ENCODE results near the gene CPT1A. TPM values are rescaled to one million over a fixed set of nuclear protein-coding genes. Genes with fewer than 3 reads are reported as not detected.

The CPT1A gene
- polyA plus RNA-seq, 4 donors = 28.0 to 36.3 (median 34.2) TPM

DNA sequence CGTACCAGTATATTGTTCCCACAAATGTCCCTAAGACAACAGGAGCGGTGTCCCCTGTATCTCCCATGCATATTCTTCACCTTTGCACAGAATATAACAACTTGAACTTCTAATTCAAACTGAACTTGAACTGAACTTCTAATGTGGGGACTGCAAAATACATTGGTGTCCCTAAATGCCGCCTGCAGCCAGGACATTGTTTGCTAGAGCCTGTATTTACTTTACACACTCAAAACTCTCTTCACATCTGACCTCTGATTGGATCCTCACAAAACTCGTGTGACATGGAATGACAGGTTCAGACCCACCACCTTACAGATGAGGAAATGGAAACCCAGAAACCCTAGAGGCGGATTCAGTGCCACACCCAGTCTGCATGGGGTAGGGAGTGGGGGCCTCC, 6.4 kb downstream of the CPT1A start:
- DNase-seq (ENCODE audit: low read depth in 4 of 4, low spot score in 2 of 4) = no peak

- no peak for DNase-seq (ENCODE audit: low read depth in 4 of 4, low spot score in 2 of 4)
These were observed 9.1 kb downstream of the CPT1A start for GRCh38 chr11:68832476-68833181.

DNA sequence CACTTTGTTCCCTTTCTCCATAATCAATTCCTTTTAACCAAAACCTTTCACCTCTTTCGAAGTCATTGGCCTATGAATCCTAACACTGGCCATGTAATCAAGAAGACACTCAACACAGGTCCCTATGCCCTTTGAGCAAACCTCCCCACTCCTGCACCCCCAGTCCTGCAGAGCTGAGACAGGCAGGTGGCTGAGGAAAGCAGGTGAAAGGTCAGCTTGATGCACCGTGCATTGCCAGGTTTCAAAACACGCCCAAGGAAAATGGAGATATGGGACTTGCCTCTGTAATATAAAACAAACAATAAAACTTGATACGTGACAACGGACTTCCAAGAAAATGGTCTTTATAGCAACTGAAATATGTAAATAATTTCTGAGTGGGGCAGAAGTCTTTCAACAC, 10.6 kb downstream of the CPT1A start:
- DNase-seq (ENCODE audit: low read depth in 4 of 4, low spot score in 2 of 4) = no peak

DNA sequence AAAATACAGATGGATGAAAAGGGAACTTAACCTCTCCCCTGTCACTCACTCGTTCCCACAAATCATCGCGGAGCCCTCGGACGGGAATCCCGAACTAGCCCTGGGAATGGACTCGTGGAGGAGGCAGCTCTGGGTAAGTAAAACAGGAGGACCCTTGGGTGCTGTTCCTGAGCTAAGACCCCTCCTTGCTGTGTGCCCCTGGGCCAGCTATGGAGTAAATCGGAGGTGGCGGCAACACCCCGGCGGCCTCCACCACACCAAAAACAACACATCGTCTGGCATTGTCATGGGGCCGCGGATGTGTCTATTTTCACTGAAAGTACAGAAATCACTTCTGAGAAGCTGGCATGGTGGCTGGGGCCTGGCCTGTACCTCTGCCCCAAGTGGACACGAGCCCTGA, 12.1 kb downstream of the CPT1A start:
- DNase-seq (ENCODE audit: low read depth in 4 of 4, low spot score in 2 of 4) = no peak

- no peak for DNase-seq (ENCODE audit: low read depth in 4 of 4, low spot score in 2 of 4)
These were observed 12.8 kb downstream of the CPT1A start for GRCh38 chr11:68828957-68829356.

DNA sequence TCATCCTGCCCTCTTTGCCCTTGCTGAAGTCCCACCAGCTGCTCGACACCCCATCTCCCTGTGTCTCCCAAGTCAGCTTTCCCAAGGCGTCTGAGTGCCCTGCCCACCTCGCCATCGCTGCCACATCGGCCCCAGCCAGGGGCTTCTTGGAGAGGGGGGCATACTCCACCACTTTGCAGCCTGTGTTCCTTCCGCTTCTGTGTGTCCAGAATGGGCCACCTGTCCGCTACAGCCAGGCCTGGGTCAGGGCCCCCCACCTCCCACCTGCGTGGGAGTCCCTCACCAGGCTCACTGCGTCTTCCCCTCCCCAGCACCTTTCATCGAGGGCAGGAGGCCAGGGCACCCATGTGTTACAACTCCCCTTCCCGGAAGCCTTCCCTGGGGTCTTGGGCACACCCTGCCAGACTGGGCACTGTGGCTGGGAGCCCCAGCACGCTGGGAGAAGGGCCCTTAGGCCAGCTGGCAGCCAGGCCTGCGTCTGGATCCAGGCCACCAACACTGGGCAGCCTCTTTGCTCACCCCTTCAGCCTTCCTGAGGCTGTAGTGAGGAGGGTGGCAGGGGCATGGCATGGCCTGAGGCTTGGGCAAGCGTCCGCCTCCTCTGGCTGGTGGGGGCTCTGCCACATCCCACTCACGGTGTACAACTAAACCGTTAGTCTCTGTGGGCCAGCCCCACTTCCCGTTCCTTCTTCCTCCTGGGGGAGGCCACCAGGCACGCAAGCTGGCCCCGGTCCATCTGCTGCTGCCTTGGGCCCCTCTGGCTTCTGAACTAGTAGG, 13.4 kb downstream of the CPT1A start:
- DNase-seq (ENCODE audit: low read depth in 4 of 4, low spot score in 2 of 4) = no peak

DNA sequence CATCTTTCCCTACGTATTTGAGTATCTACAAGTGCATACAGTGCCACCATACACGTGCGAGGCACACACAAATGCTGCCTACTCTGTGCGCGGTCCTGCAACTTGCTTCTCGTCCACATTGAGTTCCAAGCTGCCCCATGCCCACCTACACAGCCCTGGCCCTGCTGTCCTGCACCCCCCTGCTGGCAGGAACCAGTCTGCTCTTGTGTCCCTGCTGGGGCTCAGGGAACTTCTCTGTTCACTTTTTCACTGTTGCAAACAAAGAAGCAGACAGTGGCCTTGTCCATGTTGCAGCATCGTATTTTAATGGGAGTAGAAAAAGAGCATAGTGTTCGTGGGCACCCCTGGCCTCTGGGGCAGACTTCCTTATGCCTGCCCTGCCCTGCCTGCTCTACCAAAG, 14.0 kb downstream of the CPT1A start:
- DNase-seq (ENCODE audit: low read depth in 4 of 4, low spot score in 2 of 4) = no peak

DNA sequence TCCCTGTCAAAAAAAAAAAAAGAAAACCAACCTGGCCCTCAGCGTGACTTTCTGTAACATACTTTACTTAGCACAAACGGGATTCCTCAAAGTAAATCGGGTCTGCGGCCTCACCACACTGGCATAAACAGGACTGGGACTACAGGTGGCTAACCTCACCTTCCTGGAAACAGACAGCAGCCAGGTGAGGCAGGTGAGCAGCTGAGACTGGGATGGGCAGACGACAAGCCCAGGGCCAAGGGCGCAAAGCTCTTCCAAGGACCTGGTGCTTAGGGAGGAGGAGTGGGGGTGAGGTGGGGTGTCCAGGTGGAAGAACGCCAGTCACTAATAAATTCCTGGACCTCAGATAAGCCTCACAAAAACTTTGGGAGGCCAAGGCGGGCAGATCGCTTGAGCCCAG, 15.0 kb downstream of the CPT1A start:
- no peak for DNase-seq (ENCODE audit: low read depth in 4 of 4, low spot score in 2 of 4)

DNA sequence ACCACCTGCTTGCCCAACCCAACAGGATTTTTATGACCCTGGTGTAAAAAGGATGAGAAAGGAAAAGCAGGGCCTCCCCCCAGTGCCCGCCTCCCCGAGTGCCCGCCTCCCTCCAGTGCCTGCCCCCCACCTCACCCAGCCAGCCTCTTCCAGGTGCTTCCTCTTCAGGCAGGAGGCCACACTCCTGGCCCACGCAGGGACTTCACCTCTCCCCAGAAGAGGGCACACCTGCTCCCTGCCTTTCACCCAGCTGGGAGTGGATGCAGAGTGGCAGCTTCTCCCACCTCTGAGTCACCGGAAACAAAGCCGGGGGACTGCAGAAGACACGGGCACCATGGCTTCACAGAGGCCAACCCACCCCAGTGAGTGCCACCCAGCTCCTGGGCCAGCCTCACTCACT, 16.1 kb downstream of the CPT1A start:
- no peak for DNase-seq (ENCODE audit: low read depth in 4 of 4, low spot score in 2 of 4)

GRCh38 chr11:68822546-68822945, 19.2 kb downstream of the CPT1A start:
- DNase-seq (ENCODE audit: low read depth in 4 of 4, low spot score in 2 of 4) = no peak

GRCh38 chr11:68821670-68822069, 20.0 kb downstream of the CPT1A start:
- no peak for DNase-seq (ENCODE audit: low read depth in 4 of 4, low spot score in 2 of 4)

- no peak for DNase-seq (ENCODE audit: low read depth in 4 of 4, low spot score in 2 of 4)
These were observed 22.4 kb downstream of the CPT1A start for GRCh38 chr11:68819362-68819761.

- no peak for DNase-seq (ENCODE audit: low read depth in 4 of 4, low spot score in 2 of 4)
These were observed 23.5 kb downstream of the CPT1A start for GRCh38 chr11:68818181-68818580.

GRCh38 chr11:68817554-68817953, 24.2 kb downstream of the CPT1A start:
- no peak for DNase-seq (ENCODE audit: low read depth in 4 of 4, low spot score in 2 of 4)

- DNase-seq (ENCODE audit: low read depth in 4 of 4, low spot score in 2 of 4) = no peak
These were observed 24.7 kb downstream of the CPT1A start for GRCh38 chr11:68816917-68817419.

DNA sequence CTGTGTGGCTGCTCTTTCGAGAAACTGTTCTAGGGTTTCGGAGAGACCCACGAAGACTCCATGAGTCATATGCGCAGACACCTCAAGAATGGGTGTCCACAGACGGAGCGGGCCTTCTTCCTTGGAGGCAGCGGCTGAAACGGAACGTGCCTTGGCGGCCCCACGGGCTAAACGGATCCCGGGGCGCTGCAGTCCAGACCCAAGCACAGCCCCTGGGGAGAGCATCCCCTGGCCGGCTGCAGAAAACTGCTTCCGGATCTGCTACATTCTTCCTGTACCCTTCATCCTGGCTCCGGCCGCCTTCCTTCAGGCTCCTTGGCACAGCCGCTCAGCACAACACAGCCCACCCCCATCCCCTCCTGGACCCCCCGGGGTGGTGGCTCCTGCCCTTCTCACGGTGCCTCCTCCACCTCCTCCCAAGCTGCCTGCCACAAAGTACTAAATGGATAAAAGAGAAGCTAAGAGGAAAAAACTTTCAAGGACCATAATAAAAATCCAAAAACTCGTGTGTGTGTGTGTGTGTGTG, 25.4 kb downstream of the CPT1A start:
- no peak for DNase-seq (ENCODE audit: low read depth in 4 of 4, low spot score in 2 of 4)

DNA sequence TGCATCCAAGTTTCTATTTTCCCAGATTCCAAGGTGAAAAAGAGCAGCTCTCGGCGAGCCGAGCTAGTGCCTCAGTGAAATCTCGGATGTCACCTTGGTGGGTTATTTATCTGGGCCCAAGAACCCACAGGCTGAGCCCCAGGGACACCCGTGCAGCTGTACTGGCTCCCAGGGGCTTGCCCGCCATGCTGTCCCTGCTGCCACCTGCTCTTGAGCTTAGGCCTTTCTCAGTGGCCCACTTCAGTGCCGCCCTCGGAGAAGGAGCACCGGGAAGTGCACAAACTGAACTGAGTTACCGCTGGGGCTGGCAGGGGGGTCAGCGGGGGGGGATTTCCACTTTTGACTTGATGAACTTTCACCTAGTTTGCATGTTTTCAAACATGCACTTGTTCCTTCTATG, 27.9 kb downstream of the CPT1A start:
- no peak for DNase-seq (ENCODE audit: low read depth in 4 of 4, low spot score in 2 of 4)

DNA sequence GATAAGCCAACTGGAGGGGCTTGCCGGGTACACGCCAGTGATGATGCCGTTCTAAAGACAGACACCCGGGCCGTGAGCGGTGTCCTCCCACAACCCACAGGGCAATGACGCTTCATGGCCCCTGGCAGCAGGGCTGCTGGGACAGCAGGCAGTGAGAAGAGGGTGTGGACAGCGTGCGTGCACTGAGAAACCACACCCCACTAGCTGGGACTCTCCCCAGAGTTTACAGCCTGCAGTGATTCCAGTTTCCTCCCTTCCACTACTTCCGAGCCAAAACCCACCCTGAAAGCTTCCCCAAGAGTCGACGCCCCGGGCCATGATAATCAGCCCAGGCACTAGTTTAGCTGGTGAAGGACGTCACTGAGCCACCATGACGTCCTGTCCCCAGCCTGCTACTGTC, 29.2 kb downstream of the CPT1A start:
- no peak for DNase-seq (ENCODE audit: low read depth in 4 of 4, low spot score in 2 of 4)

- DNase-seq (ENCODE audit: low read depth in 4 of 4, low spot score in 2 of 4) = no peak
These were observed 31.6 kb downstream of the CPT1A start for GRCh38 chr11:68810164-68810563.

- no peak for DNase-seq (ENCODE audit: low read depth in 4 of 4, low spot score in 2 of 4)
These were observed 32.2 kb downstream of the CPT1A start for GRCh38 chr11:68809506-68809905.

GRCh38 chr11:68808787-68809186, 32.9 kb downstream of the CPT1A start:
- no peak for DNase-seq (ENCODE audit: low read depth in 4 of 4, low spot score in 2 of 4)

All from left renal cortex interstitium (tissue), 4 donors.